NB4 (cell line): ENCODE data around the gene GSS.

ENCODE experiments used
- MYC ChIP-seq: IDR thresholded peaks from 2 replicates; pipeline ENCODE4 v1.6.1; 2011; ENCODE audit warnings: low read depth, low read length
- POLR2A ChIP-seq: IDR thresholded peaks from 2 replicates; pipeline ENCODE4 v1.6.1; 2011; ENCODE audit warnings: mild to moderate bottlenecking; ENCODE audit not compliant: insufficient read length; ENCODE audit errors: extremely low read depth
- TF ChIP-seq, protein P1 (sequence below): IDR thresholded peaks from one replicate; pipeline ENCODE4 v1.5.1; 2012; ENCODE audit warnings: low read depth, low read length
- TF ChIP-seq, protein P2 (sequence below): IDR thresholded peaks from 2 replicates; pipeline ENCODE4 v1.6.1; 2011; ENCODE audit warnings: low read depth, low read length

DNA sequence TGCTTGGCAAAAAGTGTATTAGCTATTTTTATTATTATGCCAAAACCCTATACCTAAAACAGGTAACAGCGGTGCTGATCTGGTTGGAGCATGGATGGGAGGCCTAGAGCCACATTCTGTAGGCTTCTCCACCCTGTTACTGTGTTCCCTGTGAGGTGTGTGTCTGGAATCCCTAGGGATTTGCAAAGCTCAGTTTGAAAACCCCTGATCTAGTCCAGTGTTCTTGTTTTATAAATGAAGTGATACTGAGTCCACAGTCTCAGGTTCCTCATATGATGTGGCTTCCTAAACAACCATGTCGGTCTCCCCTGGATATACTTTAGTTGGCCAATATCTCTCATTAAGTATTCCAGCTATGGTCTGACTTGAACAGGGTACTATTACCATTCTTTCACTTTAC is 62.9 kb downstream of the GSS start:
- TF ChIP-seq, protein P1, sequence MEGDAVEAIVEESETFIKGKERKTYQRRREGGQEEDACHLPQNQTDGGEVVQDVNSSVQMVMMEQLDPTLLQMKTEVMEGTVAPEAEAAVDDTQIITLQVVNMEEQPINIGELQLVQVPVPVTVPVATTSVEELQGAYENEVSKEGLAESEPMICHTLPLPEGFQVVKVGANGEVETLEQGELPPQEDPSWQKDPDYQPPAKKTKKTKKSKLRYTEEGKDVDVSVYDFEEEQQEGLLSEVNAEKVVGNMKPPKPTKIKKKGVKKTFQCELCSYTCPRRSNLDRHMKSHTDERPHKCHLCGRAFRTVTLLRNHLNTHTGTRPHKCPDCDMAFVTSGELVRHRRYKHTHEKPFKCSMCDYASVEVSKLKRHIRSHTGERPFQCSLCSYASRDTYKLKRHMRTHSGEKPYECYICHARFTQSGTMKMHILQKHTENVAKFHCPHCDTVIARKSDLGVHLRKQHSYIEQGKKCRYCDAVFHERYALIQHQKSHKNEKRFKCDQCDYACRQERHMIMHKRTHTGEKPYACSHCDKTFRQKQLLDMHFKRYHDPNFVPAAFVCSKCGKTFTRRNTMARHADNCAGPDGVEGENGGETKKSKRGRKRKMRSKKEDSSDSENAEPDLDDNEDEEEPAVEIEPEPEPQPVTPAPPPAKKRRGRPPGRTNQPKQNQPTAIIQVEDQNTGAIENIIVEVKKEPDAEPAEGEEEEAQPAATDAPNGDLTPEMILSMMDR, result no peak
- no peak for TF ChIP-seq POLR2A
- TF ChIP-seq, protein P2, sequence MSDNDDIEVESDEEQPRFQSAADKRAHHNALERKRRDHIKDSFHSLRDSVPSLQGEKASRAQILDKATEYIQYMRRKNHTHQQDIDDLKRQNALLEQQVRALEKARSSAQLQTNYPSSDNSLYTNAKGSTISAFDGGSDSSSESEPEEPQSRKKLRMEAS, result no peak
- TF ChIP-seq MYC, result no peak
